IPS DF 4.7 (cell line): ENCODE results near the gene WNT5B.
"Not testable (repeated sequence)": the region's sequence is repeated elsewhere in the genome, so short reads cannot be mapped to it uniquely, and the experiment has no call there.

Experiments used
- DNase-seq: peaks from one replicate; pipeline ENCODE4 v3.0.0-alpha.2; 2013; ENCODE audit warnings: low spot score; ENCODE audit errors: extremely low read depth

Gene WNT5B

GRCh38 chr12:1598757-1599156, 30.3 kb upstream of the WNT5B start:
- no peak for DNase-seq

GRCh38 chr12:1602706-1603105, 26.3 kb upstream of the WNT5B start:
- DNase-seq, result not testable (repeated sequence)

GRCh38 chr12:1603269-1603993, 25.6 kb upstream of the WNT5B start:
- no peak for DNase-seq

- DNase-seq, result no peak
Observed at GRCh38 chr12:1604464-1604863, 24.6 kb upstream of the WNT5B start.

- DNase-seq, result no peak
Observed at GRCh38 chr12:1605129-1606020, 23.7 kb upstream of the WNT5B start.

GRCh38 chr12:1606021-1606622, 22.9 kb upstream of the WNT5B start:
- no peak for DNase-seq

- DNase-seq, result no peak
Observed at GRCh38 chr12:1607940-1608712, 20.9 kb upstream of the WNT5B start.

- no peak for DNase-seq
Observed at GRCh38 chr12:1608713-1609119, 20.3 kb upstream of the WNT5B start.

GRCh38 chr12:1610072-1610643, 18.9 kb upstream of the WNT5B start:
- no peak for DNase-seq

GRCh38 chr12:1611803-1612572, 17.0 kb upstream of the WNT5B start:
- no peak for DNase-seq

- DNase-seq, result no peak
Observed at GRCh38 chr12:1613860-1614259, 15.2 kb upstream of the WNT5B start.

- DNase-seq, result no peak
Observed at GRCh38 chr12:1614360-1614759, 14.7 kb upstream of the WNT5B start.

GRCh38 chr12:1616233-1617066, 12.6 kb upstream of the WNT5B start:
- no peak for DNase-seq

GRCh38 chr12:1618489-1618888, 10.5 kb upstream of the WNT5B start:
- no peak for DNase-seq

GRCh38 chr12:1619159-1619558, 9.9 kb upstream of the WNT5B start:
- DNase-seq, result no peak

GRCh38 chr12:1619587-1619986, 9.4 kb upstream of the WNT5B start:
- DNase-seq, result no peak

- DNase-seq, result no peak
Observed at GRCh38 chr12:1620092-1620491, 8.9 kb upstream of the WNT5B start.

GRCh38 chr12:1622406-1622805, 6.6 kb upstream of the WNT5B start:
- DNase-seq, result no peak

GRCh38 chr12:1629338-1630132, 504 bp downstream of the WNT5B start:
- DNase-seq, result no peak
